Smooth muscle cell of the brain vasculature (primary cell): ENCODE data around the gene STXBP1.

Experiments used
- DNase-seq: peaks from one replicate; pipeline ENCODE4 v3.0.0-alpha.2; 2012; ENCODE audit warnings: low read depth, low spot score

STXBP1 gene

GRCh38 chr9:127714951-127715469 is 102.9 kb downstream of the STXBP1 start:
- DNase-seq = no peak

- peak; percentile 82 for DNase-seq
These were observed 103.6 kb downstream of the STXBP1 start, which contains the start of the genes PTRH1 and TTC16 for GRCh38 chr9:127715470-127716337. PTRH1 (minus strand) TSS chr9:127715663; CDS start chr9:127715639, 24 bp downstream. TTC16 (plus strand) TSS chr9:127716079; CDS start chr9:127716146, 67 bp downstream.

DNA sequence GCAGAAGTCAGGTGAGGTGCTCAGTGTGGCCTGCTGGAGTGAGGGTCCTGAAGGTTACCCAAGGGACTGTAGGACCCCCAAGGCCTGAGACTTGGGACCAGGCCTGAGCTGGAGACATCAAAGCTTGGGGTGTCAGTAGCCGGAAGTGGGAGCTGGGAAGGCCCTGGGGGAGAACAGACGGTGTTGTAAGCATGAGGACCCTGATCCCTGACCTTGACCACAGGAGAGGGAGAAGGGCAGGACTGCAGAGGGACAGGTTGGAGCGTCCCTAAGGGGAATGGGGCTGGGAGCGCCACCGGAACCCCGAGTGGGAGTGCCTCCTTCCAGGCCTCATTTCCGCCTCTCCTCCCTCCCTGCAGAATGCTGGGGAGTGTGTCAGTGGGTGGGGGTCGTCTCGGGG is 104.3 kb downstream of the STXBP1 start:
- no peak for DNase-seq

GRCh38 chr9:127717766-127718165 is 105.7 kb downstream of the STXBP1 start:
- DNase-seq = no peak

DNA sequence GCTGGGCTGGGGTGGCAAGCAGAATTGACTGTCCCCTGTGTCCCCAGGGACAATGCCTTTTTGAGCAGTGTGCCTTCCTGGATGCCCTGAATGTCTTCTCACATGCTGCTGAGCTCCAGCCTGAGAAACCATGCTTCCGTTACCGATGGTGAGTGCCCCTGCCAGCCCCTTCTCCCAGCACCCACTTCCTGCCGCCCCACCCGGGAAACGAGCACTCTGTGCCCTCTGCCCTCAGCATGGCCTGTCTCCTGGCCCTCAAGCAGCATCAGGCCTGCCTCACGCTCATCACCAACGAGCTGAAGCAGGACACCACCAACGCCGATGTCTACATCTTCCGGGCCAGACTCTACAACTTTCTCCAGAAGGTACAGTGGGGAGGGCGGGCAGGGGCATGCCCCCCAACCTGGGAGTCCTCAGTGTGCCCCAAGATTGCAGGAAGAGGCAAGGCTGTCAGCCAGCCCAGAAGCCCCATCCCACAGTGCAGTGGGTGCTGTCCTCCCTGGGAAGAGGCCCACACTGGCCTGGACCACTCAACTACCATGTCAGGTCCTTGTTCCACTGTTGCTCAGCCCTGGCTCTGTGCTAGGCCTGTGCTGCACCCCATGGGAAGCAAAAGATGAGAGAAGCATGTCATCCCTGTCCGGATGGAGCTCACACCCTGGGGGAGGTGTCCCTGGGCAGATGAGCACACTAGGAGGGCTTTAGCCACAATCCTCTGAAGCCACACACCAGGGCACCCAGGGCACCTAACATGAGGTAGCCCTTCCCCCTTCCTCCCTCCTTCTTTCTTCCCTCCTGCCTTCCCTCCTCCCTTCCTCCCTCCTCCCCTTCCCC is 108.2 kb downstream of the STXBP1 start:
- no peak for DNase-seq

- DNase-seq = no peak
These were observed 108.8 kb downstream of the STXBP1 start for GRCh38 chr9:127720865-127721227.

- DNase-seq = no peak
These were observed 109.3 kb downstream of the STXBP1 start for GRCh38 chr9:127721391-127721821.

- no peak for DNase-seq
These were observed 110.1 kb downstream of the STXBP1 start for GRCh38 chr9:127722055-127722745.

GRCh38 chr9:127723013-127723412 is 110.9 kb downstream of the STXBP1 start:
- DNase-seq = no peak

GRCh38 chr9:127723444-127723843 is 111.4 kb downstream of the STXBP1 start:
- no peak for DNase-seq

DNA sequence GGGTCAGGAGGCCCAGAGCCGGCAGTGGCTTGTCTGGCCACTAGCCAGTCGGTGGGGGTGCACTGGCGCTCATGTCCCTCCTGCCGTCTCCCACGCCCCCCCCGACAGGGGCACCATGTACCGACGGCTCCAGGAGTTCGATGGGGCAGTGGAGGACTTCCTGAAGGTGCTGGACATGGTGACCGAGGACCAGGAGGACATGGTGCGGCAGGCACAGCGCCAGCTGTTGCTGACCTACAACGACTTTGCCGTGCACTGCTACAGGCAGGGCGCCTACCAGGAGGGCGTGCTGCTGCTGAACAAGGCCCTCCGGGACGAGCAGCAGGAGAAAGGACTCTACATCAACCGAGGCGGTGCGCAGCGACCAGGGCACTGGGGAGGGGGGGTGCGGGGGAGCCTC is 111.9 kb downstream of the STXBP1 start:
- DNase-seq = no peak

GRCh38 chr9:127726871-127727270 is 114.8 kb downstream of the STXBP1 start:
- DNase-seq = no peak

- no peak for DNase-seq
These were observed 116.7 kb downstream of the STXBP1 start for GRCh38 chr9:127728808-127729207.

DNA sequence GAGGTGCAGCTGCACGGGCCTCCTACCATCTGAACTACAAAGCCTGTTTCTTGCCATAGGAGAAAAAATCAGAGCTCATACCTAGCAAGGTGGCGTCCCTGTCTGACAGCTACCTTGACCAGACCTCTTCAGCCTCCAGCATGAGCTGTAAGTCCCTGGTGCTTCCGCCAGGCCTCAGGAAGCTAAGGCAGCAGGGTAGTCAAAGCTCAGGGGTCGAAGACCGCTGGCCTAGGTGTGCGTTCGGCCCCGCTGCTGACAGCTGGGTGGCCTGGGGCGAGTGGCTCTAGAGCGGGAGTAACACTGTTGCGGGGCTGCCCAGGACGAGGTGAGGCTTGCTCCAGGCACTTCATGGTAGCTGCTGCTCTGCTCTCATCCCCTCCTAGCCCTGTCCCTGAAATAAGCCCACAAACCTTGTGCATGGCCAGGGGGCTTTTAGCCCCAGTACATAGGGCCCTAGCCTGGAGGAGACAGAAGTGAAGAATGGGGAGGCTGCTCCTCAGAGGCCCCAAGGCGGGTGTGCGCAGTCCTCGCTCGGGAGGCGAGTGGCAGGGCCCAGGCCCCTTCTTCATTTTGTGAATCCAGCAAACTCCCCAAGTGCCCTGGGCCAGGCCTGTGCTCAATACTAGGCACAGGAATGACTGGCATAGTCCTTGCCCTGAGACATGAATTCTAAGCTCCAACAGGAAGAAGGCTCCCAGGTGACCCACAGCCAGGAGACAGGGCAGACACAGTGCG is 117.6 kb downstream of the STXBP1 start:
- no peak for DNase-seq

GRCh38 chr9:127730262-127730661 is 118.2 kb downstream of the STXBP1 start:
- DNase-seq = no peak

DNA sequence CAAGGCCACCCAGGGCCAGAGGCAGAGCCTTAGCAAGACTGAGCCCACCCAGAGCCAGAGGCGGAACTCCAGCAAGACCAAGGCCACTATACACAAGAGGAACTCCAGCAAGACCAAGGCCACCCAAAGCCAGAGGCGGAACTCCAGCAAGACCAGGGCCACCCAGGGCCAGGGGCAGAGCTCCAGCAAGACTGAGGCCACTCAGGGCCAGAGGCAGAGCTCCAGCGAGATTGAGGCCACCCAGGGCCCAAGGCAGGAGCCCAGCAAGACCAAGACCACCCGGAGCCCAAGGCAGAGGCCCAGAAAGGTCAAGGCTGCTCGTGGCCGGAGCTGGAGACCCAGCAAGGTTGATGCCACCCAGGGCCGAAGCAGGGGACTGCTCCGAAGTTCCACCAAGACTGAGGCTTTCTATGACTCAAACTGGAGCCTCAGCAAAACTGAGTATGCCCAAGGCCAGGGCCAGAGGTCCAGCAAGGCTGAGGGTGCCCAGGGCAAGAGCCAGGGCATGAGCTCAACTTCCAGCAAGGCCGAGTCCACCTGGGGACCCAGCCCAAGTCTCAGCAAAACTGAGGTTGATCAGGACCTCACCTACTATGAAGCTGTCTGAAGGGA is 118.8 kb downstream of the STXBP1 start:
- no peak for DNase-seq

DNA sequence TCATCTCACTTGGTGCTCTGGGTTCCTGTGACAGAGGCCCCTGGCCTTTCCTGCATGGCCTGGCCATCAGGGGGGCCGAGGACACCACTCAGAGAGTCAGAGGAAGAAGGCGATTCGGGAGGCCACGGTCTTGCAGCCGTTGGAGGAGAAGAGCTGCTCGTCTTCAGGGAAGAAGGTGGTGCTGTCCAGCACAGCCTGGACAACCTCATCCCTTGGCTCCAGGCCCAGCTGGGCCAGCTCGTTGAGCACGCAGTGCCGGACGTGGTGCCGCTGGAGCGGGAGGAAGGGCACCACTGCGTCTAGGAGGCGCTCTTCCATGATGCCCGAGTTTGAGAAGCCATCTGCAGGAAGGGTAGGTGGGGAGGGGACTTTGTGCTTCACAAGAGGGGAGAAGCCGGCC is 119.9 kb downstream of the STXBP1 start:
- DNase-seq = no peak

DNA sequence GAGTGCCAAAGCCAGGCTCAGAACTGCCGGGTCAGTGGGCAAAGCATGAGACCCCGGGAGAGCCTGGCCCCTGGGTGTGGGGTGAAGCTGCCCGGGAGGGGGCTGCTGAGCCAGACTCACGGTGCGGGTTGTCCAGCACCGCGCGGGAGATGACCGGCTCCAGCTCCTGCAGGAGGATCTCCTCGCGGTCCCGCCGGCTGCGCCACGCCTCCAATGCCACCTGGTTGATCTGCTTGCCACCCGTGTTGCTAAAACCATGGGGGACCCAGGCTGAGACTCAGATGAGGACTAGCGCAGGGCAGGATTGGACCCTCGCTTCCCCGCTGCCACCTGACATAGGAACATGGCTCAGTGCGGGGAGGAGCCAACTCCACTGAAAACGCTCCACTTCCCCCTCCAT is 120.4 kb downstream of the STXBP1 start:
- DNase-seq = no peak

DNA sequence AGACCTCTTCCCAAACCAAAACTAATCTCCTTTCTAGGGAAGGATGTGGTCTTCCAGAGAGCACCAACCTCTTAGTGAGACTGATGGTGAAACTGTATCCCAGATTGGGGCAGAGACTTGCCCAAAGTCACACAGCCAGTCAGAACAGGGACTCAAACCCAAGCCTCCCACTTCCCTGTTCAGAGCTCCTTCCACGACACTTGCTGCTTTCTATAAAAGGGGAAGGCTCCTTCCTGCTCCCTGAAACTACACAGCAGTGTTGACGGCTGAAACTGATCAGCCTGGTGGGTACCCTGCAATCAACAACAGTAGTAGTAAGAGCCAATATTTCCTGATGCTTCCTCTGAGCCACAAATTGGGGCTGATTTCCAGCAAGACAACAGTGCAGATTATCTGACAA is 121.5 kb downstream of the STXBP1 start:
- no peak for DNase-seq

DNA sequence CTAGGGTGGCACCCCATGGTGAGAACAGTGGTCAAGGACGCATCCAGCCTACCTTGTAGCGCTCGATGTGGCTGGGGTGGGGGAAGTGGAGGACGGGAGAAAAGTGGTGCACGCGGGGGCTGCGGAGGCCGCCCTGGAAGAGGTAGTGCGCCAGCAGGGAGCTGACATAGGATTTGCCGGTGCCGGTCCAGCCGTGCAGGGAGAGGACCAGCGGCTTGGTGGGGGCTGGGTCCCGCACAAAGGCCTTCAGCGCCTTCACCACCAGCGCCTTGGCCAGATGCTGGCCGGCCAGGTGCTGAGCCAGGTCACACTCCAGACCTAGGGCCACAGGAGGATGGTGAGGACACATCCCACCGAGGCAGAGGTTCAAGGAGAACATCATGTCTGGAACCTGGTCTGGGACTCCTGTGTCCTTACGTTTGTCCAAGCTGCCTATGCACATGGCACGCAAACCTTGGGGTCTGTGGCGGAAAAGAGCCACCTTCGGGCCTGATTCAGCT is 122.2 kb downstream of the STXBP1 start:
- no peak for DNase-seq
